Activated naive CD4-positive, alpha-beta T cell (primary cell): ENCODE measurements around the gene MAP2K5.

Experiments used
- DNase-seq, 4 experiments: peaks; one replicate each; lab custom pipeline; 2025; lab: John Stamatoyannopoulos, UW

The MAP2K5 gene

GRCh38 chr15:67824976-67825880 lies 282.7 kb downstream of the MAP2K5 start, which contains the start of gene SKOR1:
TSS of gene SKOR1 (plus strand) at chr15:67825509. CDS start at chr15:67825603, 94 bp downstream.
- DNase-seq, result no peak

DNA sequence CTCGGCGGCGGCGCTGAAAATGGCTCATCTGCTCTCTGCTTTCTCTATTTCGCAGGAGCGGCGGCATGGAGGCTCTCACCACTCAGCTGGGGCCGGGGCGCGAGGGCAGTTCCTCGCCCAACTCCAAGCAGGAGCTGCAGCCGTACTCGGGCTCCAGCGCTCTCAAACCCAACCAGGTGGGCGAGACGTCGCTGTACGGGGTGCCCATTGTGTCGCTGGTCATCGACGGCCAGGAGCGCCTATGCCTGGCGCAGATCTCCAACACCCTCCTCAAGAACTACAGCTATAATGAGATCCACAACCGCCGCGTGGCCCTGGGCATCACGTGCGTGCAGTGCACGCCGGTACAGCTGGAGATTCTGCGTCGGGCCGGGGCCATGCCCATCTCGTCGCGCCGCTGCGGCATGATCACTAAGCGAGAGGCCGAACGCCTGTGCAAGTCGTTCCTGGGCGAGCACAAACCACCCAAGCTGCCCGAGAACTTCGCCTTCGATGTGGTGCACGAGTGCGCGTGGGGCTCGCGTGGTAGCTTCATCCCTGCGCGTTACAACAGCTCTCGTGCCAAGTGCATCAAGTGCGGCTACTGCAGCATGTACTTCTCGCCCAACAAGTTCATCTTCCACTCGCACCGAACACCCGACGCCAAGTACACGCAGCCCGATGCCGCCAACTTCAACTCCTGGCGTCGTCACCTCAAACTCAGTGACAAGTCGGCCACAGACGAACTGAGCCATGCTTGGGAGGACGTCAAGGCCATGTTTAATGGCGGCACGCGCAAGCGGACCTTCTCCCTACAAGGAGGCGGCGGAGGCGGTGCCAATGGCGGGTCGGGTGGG lies 283.6 kb downstream of the MAP2K5 start:
- no peak for DNase-seq

GRCh38 chr15:67826717-67827561 lies 284.4 kb downstream of the MAP2K5 start:
- no peak for DNase-seq

- DNase-seq, result no peak
Observed at GRCh38 chr15:67827562-67828277, 285.2 kb downstream of the MAP2K5 start.

GRCh38 chr15:67828278-67828968 lies 285.9 kb downstream of the MAP2K5 start:
- DNase-seq, result no peak

GRCh38 chr15:67828969-67829646 lies 286.6 kb downstream of the MAP2K5 start:
- DNase-seq, result no peak

DNA sequence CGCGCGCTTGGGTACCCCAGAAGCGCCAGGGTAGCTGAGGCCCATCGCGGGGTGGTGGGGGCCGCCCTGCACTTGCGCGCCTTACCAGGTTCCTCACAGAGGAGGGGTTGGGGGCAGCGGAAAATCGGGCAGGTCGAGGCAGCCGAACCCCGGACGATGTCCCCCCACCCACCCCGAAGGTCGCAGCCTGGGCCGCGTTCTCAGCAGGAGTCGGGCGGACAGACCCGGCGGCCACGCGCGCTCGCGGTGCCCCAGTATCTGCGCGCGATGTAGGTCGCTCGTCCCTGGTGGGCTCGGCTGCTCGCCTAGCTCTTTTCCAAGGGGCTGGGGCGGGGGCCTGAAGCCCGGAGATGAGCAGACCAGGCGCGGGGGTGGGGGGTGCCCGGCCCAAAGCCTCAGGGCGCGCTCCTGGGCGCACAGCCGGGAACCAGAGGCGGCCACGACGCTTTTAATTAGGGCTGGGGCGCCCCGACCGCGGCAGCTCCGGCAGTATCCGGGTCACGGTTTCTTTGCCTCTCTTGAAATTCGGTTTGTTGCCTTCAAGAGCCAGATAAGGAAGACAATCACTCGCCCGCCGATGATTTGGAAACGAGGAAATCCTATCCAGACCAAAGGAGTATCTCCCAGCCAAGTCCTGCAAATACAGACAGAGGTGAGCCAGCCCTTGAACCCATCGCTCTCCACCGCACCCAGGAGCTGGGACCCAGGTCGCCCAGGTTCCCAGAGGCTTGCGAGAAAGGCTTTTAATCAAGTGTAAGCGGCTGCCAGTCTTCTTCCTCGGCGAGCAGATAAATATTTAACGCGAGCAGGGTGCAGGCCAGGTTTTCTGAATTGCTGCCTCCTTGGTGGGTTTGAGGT lies 287.4 kb downstream of the MAP2K5 start:
- DNase-seq, result no peak

DNA sequence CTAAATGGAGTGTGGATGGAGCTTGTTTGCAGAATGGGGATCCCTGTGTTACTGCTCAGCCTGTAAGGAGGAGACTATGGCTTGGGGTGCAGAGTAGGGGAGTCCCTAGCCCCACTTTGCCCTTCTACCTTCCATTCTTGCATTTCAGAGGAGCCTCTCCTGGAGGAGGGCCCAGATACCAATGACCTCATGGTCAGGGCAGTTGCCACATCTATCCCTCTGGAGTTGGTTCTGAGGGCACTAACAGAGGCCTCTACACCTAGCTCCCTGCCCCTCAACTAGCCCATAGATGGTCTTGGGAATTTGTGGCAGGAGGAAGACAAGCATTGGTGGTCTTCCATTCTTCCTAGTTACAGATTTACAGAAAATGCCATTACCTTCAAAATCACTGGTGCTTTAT lies 288.9 kb downstream of the MAP2K5 start:
- DNase-seq, result no peak

DNA sequence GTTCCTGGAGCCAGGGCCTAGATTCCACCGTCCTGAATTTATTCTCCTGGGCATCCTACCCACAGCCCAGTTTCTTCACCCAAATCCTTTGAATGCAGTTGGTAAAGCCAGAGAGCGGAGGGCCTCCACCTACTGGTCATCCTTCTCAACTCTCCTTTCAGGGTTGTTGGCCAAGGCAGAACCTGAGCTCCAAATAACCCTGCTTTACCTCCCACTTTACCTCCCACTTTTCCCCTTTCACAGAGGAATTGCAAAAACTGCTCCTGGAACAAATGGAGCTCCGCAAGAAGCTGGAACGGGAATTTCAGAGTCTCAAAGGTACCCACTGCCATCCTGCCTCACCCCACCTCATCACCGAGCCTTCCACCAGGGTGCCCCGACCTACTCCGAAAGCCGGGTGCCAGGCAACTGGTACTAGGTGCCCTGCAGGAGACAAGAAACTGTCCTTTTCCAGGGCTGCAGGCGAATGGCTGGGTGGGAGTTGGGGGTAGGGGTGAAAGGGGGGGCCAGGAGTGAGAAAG lies 289.6 kb downstream of the MAP2K5 start:
- DNase-seq, result no peak

DNA sequence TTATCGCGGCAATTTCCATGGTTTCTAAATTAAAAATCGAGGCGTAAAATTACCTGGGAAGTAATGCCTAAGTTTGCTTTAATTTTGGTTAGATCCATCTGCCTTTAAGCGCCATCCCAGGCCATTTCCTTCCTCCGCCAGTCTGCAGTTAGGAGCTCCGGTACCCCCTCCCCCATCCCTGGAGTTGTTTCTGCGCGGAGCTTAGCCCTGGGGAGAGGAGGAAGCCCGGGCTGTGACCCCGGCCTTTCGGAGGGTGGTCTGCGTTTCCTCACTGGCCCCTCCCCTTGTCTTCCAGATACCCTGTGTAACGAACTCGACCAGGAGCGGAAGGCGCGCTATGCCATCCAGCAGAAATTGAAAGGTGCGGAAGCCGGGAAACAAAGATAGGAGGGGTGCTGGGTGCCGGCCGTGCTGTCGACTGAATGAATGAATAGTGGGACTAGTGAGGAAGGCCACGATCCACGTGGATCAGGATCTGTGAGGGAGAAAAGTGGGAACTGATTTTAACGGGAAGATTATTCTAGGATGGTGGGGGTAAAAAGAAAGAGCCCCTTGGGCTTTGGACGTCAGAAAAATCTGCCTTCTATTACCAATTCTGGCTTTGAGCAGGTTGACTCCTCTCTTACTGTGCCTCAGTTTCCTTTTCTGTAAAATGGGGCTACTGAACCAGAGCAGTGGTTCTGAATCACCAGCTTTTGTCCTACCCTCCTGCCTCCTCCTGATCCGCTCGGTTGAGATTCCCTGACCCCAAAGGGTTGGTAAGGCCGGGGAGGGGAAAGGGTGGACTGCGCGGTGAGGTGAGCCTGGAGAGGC lies 290.6 kb downstream of the MAP2K5 start:
- DNase-seq, result no peak

DNA sequence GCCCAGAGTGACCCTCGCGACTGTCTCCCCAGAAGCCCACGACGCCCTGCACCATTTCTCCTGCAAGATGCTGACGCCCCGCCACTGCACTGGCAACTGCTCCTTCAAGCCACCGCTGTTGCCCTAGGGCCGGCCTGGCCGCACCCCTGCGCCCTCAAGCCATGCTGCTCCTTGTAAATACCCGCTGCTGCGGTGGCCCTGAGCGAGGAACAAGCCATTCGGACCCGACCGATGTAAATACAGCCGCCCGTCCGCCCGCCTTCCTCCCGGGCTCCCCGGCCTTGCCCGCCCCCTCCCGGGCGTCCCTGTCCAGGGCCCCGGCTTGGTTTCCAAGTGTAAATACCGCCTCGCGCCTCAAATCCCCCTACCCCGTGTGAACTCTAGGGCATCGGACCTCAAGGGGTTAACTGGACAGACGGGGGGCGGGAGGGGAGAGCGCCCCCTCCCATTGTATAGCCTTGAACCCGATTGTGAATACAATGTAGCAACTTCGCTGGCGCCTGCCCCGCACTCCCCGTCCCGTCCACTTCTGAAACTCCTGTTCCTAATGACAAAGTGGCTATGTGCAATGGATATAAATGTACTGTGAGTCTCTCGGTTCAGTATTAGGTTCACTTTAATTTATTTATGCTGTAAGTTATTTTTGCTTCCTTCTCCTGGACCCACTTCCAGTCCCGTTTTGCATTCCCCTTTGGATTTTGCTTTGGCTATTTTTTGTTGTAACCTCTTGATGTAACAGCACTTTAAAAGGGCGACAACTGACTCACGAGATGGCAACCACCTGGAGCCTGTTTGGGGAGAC lies 291.4 kb downstream of the MAP2K5 start:
- DNase-seq, result peak in 1 of 4 experiments; percentile 15

- DNase-seq, result no peak
Observed at GRCh38 chr15:67834581-67835296, 292.2 kb downstream of the MAP2K5 start.

- DNase-seq, result no peak
Observed at GRCh38 chr15:67835297-67836133, 293.0 kb downstream of the MAP2K5 start.

DNA sequence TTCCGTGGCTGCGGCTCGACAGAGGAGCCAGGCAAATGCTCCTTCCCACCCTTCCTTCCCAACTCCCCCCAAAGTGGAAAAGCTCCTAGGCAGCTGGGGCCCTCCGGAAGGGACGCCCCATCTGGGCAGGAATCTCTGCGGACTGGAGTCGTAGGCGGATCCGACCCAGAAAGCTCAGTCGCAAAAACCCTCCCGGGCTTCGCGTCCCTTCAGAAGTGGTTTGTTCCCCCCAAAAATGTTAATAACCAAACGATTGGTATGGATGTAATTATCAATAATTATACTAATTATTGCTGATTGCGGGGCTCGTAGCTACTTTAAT lies 293.6 kb downstream of the MAP2K5 start:
- no peak for DNase-seq

DNA sequence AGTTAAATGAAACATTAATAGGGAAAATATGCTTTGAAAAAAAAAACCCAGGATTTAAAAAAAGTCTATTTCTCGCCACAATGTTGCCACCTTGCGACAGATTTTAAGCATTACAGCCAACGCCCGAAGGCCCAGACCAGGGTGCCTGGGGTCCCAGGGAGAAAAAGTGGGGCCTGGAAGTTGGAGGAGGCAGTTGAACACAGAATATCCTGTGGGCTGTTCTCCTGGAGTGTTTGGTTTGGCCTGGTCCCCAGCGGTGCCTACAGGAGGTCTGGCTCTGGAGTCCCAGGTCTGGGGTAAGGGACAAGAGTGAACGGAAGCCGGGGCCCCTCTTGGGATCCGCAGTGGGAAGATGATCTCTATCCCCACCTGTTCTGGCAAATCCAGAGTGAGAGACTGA lies 294.0 kb downstream of the MAP2K5 start:
- peak in 1 of 4 experiments; percentile 24 for DNase-seq

GRCh38 chr15:67836955-67837354 lies 294.5 kb downstream of the MAP2K5 start:
- no peak for DNase-seq
